HG03097 (cell line): ENCODE results near the gene ENO3.

ENCODE experiments used
- ATAC-seq: cut with Tn5 transposase; IDR thresholded peaks from one replicate; pipeline ENCODE4 v1.9.1; 2021; ENCODE audit not compliant: unreplicated experiment, low FRiP score

The ENO3 gene

GRCh38 chr17:4972322-4972721, 21.4 kb downstream of the ENO3 start:
- ATAC-seq = no peak

- ATAC-seq = no peak
Measured at GRCh38 chr17:4972752-4973151, 21.8 kb downstream of the ENO3 start.

DNA sequence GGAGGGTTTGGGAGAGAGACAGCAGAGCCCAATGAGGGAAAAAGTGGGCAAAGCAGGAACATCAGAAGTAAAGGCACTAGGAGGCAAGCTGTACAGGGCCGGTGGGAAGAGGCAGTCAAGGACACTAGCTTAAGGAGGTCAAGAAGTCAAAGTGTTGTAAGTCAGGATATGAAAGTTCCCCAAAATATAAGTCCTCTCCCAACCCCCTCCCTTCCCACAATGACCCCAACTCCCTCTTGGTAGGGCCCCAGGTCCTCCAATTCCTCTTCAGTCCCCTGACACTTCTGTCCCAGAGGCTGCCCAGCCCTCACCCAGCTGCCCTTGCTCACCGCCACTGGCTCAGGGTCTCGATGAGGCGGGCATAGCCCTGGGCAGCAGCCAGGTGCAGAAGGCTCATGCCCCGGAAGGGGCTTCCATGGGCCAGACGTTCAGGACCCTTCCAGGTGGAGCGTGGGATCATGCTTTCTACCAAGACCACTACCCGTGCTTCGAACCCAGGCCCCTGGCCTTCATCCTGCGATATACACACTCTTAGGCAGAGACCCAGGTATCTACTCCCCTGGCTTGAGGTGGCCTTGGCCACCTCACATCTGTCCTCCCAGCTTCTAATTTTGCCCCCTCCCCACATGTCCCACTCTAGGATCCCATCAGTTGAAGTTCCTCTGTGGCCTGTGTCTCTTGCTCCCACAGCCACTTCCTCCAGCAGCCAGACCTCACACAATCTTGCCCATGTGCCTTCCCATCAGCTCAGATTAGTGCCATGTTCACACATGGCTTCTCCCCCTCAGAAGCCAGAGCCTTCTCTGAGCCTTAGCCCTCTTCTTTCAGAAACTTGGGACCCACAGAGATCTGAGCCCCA, 22.6 kb downstream of the ENO3 start:
- ATAC-seq = no peak

DNA sequence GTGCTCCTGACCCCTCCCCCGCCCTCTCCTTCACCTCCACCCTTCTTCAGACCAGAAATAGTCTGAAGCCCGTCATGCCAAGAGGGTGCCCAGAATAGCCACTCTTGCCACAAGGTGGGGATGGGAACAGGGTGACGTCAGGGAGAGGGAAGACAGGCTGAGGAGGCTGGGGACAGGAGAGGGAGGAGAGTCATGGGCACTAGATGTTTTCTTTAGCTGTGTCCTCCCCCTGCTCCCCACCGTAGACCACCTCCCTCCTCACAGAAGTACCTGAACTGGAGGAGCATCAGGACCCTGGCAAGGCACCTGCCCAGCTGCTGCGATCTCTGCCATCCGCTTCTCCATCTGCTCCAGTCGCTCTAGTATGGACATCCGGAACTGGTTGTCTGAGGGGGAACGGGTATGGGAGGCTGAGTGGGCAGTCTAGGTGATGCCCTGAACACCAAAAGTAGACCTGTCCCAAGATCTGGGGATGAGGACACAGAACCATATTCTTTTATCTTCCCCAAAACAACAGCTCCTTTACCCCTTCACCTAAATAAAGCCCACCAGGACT, 23.3 kb downstream of the ENO3 start:
- ATAC-seq = no peak

GRCh38 chr17:4978726-4979125, 27.8 kb downstream of the ENO3 start:
- ATAC-seq = no peak

DNA sequence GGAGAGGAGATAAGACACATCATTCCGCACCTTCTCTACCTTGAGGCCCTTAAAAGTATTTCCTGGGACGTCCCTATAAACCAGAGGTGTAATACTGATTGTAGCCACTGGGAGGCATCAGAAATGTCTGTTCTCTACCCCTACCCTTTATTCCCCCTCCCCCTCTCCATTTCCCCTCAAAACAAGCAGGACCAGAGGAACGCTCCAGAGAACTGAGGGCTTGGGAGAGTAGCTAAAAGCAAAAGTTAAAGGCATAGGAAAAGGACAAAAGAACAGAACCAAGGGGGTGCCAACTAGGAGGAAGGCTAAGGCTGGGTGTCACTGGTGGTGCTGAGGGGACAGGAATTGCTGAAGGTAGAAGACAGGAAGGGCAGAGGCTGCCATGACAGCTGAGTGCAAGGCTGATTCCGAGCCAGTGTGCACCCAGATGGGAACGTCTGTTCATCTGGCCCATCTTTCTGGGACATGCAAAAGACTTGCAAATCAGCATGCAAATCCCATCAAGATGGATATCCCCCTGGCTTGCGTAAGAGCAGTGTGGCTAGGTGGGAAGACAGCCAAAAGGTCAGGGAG, 29.8 kb downstream of the ENO3 start:
- no peak for ATAC-seq

DNA sequence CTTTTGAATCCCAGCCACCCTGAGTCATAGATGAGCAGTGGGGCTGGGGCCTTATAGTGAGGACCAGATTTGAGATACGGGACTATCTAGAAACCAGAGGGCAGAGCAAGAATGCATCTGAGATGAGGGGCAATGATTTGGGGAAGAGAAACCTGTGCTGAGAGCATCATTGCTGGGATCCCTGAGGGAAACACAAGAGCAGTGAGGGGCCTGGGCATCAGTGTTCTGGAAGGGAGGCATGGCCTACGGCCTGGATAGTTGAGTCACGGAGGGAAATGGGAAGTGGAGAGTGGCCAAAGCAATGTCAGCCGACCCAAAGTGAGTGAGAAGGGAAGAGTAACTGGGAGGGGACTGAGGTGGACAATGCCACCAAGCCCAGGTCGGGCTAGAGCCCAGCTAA, 31.4 kb downstream of the ENO3 start:
- no peak for ATAC-seq

GRCh38 chr17:4986403-4986802, 35.5 kb downstream of the ENO3 start:
- ATAC-seq = no peak

DNA sequence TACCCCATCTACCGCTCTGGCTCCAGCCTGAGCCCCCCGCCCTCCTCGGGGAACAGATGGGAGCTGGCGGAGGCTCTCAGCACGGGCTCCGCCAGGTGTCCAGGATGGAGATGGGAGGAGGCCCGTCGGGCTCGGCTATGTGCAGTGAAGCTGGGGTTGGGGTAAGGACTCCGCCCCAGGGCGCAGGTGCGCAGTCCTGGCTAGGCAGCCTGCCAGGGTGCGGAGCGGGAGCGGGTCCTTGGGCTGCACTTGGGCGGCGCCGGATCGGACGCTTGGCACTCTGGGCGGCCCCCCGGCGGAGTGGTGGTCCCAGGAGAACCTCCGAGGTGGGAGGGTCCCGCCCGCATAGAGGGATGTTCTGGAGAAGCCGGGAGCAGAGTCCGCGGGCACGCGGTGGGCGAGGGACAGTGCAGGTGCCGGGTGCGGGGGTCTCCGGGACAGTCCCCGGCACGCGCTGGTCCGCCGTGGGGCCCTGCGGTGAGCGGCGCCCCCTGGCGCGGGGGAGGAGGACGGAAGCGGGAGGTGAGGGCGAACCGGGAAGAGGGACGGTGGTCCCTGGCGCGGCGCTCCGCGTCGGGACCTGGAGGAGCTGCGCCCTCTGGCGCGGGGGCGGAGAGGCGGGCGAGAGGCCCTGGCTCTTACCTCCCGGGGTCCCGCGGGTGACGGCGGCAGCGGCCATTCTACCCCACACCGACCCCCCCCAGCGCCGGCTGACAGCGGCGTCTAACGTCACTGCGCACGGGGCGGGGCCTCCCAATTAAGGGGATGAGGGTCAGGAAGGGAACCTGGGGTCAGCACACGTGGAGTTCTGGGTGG, 36.2 kb downstream of the ENO3 start, which contains the start of gene CAMTA2:
TSS of gene CAMTA2 (minus strand) at position 725 of the 816 bp plus-strand sequence. CDS start 1,453 bp downstream, outside the sequence.
- ATAC-seq = peak; percentile 46

- ATAC-seq = peak; percentile 11
Measured at GRCh38 chr17:4987767-4988567, 37.0 kb downstream of the ENO3 start.

DNA sequence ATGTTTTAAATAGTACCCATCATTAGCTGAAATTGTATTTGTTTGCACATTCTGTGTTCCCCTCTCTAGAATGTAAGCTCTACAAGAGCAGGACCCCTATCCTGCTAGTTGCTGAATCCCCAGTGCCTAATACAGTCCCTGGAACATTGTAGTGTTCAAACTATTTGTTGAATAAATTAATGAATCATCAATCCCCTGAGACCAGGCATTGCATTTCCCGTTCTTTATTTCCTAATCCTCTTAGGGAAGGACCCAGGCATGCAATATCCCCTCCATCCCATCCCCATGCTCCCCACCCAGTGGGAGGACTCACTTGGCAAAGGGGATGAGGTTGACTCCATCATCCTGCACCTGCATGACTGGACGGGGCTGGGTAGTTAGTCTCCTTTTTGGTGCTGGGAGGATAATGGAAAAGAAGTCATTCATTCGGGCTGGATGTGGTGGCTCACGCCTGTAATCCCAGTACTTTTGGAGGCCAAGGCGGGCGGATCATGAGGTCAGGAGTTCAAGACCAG, 43.2 kb downstream of the ENO3 start:
- ATAC-seq = no peak

DNA sequence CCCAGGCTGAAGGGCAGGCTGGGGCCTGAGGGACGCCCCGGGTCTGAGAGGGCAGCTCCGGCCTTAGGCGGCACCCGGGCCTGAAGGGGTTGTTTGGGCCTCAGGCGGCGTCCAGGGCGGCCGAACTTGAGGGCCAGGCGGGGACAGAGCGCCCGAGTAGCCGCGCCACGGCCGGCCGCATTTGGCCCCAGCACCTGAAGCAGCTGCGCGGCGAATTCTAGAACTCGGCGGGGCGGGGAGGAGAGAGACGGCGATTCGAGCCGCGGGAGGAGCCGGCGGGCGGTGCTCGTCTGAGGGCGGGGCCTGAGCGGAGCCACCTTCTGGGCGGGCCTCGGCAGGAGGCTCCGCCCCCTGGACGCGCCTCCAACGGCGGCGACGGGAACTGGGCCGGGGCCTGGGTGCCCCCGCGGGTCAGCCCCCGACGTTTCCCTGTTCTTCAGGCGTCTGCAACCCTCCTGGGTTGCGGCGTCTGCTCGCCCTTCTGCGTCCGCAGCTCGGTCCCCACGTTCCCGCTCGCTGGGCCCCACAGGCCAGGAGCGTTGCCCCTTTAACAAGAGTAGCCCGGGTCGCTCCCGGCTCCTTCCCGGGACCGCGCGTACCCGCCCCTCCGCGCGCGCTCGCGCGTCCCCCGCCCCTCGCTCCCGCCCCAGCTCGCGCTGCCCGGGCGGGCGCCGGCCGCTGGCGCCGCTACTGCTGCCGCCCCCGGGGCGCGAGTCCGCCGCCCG, 46.5 kb downstream of the ENO3 start, which contains the start of the genes INCA1 and KIF1C:
TSS of gene INCA1 (minus strand) at position 221 of the 725 bp plus-strand sequence. CDS start 3,085 bp downstream, outside the sequence.
TSS of gene KIF1C (plus strand) at position 649 of the 725 bp plus-strand sequence. CDS start 2,297 bp downstream, outside the sequence.
- peak; percentile 81 for ATAC-seq

DNA sequence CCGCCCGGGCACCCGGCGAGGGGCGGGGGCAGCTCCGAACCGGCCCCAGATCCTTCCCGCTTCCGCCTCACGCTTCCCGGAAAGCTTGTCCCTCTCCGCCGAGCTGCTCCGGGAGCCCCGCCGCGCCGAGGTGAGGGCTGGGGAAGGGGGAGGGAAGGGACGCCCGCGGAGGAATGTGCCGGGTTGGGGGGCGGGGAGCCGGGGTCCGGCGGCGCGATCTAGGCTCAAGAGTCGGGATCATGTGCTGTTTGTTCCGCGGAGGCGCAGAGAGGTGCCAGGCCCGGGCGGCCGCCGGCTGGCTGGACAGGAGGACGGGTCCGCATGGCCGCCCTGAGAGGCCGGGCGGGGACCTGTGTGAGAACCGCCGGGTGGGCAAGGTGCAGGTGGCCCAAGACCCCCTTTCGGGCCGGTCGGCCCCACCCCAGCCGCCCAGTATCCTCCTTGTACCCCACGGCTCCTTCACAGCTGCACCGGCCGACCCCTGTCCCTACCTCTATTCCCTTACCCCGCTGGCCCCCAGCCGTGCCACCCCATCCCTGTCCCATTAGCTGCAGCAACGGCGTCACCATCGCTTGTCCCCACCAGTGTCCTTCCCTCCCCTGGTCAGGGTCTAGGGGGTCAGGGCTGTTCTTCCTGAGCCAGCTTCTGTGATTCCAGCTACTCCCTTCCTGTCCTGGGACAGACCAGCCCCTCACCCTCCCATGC, 47.3 kb downstream of the ENO3 start:
- ATAC-seq = peak; percentile 10

GRCh38 chr17:4998732-4999429, 48.0 kb downstream of the ENO3 start:
- ATAC-seq = no peak

DNA sequence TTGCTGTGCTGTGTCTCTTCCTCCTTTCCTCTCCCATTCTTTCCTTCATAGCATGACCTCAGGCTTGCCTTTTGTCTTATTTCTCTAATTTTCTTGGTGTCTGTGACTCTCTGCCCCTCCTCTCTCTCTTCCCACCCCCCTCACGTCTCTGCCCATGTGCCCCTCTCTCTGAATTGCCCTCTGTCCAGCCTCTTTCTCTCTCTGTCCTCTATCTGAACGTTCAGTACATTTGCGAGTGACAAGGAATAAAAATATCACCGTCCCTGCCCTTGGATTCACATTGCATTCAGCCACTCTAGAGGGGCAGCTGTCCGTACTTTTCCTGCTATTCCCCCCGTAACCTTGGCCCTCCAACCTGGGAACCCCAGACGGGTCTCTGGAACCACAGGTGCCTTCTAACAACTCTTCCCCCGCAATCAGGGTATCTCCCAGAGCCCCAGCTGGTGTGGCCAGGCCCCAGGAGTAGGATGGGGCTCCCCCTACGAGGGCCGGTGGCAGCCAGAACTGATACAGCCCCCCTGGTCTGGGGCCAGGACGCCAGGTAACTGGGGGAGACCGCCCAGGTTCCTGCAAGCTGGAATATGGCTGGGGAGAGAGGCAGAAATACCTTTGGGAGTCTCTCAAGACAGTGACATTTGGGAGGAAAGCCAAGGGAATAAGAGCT, 48.6 kb downstream of the ENO3 start:
- no peak for ATAC-seq

- no peak for ATAC-seq
Measured at GRCh38 chr17:5000237-5000639, 49.3 kb downstream of the ENO3 start.

GRCh38 chr17:5002121-5002788, 51.3 kb downstream of the ENO3 start:
- no peak for ATAC-seq
